GM10847 (cell line): ENCODE data around the gene TAC3.

Source experiments
- POLR2A ChIP-seq: IDR thresholded peaks from 2 replicates; pipeline ENCODE4 v1.6.1; 2011; ENCODE audit not compliant: insufficient read length; ENCODE audit errors: extremely low read depth

The TAC3 gene

GRCh38 chr12:57016348-57016747 lies at the start of gene TAC3:
Gene TAC3 (minus strand): TSS chr12:57016529. CDS start chr12:57015797, 732 bp downstream.
- TF ChIP-seq POLR2A = no peak

DNA sequence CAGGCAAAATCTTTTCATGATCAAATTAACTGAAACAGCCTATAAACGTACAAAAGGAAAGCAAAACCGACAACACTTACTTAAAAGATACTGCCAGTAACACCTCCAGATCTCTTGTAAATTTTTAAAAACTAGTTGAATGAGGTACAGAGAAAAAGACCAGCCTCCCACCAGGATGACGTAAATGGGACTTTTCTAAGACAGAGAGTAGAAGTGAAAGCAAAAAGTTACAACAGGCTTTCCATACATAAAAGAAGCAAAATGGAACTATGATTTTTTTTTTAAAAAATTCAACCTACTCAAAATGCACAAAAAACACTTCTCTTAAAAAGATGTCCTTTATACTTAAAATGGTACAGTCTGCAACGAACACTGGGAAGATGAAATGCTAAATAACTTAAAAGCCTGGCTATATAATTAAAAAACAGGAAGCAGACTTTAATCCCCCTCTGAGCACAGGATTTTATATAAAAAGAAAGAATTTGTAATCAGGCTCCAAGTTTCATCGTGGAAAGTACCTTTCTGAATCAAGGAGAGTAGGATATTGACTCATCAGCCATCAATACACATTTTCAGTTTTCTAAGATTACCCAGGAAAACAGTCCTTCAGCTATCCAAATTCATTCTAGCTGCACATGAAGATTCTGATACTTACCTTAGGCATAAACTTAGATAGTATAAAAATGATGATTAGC lies 47.8 kb upstream of the TAC3 start:
- no peak for TF ChIP-seq POLR2A

DNA sequence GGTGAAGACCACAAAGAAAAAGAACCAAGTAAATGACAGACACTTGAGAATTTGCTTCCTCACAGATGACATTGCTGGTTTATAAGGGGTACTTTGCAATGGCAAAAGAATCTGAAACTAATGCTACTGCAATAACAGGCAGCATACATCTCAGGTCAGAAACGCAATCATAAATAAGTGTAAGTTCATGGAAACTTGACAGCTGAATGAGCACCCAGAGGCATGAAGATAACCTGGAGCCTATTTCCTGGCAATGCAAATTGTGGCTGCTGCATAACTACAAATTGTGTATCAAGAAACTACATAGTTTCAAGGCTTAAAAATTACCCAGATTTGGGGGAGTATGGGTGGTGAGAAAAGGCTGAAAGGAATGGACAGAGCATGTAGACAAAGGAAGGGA lies 42.1 kb upstream of the TAC3 start:
- no peak for TF ChIP-seq POLR2A

- no peak for TF ChIP-seq POLR2A
Observed at GRCh38 chr12:57057067-57057751, 40.9 kb upstream of the TAC3 start.

DNA sequence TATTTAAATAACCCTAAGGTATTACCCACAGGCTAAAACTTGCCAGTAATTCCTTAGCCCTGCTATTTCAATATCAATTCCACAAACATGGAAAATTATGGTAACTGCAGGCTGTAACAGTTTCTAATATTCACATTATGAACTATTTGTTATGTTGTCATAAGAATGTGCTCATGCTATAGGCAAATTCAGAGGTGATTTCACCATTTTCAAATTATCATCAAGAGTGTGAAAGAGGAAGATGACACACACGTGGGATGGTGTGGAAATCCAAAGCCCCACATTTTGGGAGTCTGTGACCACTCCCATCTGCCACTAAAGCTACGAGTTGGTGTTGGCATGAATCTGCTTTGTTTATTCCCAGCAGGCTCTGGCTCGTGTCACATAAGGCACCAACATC lies 39.5 kb upstream of the TAC3 start:
- TF ChIP-seq POLR2A = no peak

DNA sequence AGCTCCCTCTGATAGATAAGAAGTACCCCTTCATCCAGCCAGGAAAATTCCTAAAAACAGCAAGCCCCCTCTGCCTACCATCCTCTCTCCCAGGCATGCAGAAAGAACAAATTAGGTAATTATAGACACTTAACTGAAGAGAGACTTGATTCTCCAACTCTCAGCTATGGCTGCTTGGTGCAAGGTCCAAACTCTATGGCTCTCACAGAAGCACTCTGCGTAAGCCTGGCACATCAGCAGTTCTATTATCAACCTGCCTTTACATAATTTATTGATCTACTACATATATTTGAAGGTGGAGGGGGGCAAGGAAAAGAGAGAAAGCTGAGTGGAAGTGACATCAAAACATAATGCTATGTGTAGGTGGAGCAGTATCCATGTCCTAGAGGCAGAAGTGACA lies 34.7 kb upstream of the TAC3 start:
- no peak for TF ChIP-seq POLR2A

- no peak for TF ChIP-seq POLR2A
Observed at GRCh38 chr12:57049890-57050289, 33.6 kb upstream of the TAC3 start, which contains the start of gene MYO1A. Gene MYO1A (minus strand): TSS chr12:57050129. CDS start chr12:57048323, 1,806 bp downstream.

GRCh38 chr12:57049119-57049446 lies 32.8 kb upstream of the TAC3 start:
- TF ChIP-seq POLR2A = no peak

DNA sequence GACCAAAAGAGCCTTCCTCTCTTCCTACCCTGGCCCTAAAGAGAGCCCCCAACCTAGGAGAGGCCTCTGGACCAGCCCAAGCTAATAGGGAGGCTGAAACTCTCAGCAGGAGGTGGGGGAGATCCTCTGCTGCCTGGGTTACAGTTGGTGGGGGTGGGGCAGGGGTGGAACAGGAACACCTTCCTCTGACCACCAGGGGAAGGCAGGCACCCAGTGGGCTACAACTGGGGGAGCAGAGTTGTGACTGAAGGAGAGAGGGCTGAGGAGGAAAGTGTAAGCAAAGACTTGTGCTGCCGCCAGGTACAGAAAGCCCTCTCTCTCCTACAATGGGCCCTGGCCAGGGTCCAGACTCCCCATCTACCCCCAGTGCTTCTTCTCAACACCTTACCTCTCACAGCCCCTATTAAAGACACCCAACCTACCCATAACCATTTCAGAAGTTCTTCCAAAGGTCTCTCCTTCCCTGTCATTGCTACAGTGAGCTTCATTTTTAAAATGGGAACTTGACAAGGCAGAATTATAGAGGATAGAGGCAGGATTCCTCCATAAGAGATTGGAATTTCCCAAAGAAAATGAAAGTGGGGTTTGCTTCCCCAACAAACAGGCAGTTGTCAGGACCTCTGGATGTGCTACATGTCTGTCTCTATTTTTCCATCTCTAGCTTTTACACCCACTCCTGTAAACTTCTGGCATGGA lies 32.2 kb upstream of the TAC3 start:
- TF ChIP-seq POLR2A = no peak

GRCh38 chr12:57047981-57048380 lies 31.7 kb upstream of the TAC3 start:
- no peak for TF ChIP-seq POLR2A

DNA sequence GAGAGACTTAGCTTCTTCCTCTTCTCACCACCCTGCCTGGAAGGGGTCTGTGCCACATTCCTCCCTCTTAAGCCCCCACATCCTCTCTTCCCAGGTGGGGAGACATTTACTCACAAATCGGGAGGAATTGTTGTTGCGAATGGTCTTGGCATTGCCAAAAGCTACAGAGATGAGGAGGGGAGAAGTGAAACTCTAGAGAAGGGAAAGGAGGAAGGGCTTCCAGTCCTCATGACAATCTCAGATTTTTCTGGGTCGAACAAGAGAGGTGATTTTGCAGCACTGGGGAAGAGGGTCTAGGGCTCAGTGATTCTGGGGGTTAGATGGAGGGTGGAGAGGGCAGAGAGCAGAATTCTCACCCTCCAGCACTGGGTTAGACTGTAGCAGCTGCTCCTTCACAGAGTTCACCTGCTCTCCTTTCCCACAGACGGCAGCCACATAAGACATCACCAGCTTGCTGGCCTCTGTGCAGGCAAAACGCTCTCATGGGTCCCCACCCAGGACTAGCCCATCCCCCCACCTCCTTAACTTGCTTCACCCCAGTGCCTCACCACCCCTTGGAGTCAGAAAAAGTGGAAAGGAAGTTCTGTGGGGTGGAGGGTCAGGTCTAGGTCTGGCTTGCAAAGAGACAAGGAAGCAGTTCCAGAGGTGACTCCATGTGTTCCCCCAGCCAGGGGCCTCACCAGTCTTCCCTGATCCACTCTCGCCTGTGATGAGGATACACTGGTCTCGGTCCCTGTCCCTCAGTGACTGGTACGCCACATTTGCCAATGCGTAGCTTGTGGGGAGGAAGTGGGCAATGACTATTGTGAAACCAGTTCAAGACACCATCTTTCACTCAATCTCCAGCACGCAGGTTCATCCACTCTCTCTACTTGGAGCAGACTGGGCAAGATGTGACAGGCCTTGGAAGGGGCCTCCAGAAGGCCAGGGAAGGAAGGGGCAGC lies 30.9 kb upstream of the TAC3 start:
- no peak for TF ChIP-seq POLR2A

DNA sequence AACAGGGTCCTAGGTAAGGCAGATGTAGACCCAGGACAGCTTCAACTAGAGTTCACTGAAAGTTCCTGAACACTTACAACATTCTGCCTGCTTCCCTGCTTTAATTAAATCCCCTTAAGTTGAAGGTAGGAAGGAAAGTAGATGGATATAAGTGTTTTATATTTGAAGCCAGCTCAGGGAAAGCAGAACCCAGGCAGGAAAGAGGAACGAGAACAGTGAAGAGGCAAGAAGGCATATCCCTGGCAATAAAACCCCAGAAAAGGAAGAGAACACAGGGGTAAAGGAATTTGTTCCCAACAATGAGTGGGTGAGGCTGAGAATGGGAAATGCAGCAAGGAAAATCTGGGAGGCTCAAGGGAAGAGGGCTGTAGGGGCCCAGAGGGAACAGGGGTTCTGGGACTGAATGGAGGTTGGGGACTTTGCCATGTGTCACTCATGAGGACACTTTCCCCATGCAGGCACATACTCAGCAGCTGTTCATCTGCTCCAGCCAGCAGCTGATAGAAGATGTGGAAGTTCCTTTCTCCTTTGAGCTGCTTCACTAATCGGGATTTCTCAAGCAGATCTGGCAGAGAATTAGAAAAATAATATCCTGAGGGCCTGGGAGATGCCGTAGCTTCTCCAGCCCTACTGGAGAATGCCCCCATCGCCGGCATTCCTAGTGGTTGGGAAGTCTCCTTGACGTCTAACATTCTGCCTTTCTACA lies 29.9 kb upstream of the TAC3 start:
- TF ChIP-seq POLR2A = no peak

DNA sequence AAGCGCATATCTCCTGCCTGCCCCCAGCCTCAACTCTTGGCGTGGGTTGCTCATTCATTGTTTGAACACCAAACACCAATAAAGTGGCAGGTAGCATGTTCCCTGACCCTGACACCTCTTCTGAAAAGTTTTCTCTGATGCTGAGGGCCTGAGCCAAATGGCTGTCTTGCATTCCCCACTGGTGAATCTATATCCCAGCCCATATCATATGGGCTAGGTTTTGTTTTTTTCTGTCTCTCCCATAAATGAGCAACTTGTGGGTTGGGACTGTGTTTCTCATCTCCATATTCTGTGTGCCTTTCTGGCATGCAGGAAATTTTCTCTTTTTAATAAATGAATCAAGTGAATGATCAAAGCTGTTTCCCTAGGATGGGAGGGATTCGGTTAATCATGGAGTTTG lies 28.6 kb upstream of the TAC3 start:
- no peak for TF ChIP-seq POLR2A

DNA sequence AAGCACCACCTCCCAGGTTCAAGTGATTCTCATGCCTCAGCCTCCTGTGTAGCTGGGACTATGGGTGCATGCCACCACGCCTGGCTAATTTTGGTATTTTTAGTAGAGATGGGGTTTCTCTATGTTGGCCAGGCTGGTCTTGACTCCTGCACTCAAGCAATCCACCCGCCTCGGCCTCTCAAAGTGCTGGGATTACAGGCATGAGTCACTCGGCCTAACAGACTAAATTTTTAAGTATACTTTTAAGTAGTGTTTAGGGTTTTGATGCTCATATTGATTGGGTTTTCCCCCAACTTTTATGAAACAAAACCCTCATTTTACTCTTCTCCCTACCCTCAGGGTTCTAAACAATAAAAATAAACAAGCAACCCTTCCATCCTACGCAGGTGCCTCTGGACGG lies 28.1 kb upstream of the TAC3 start:
- no peak for TF ChIP-seq POLR2A

GRCh38 chr12:57042695-57043094 lies 26.4 kb upstream of the TAC3 start:
- no peak for TF ChIP-seq POLR2A

DNA sequence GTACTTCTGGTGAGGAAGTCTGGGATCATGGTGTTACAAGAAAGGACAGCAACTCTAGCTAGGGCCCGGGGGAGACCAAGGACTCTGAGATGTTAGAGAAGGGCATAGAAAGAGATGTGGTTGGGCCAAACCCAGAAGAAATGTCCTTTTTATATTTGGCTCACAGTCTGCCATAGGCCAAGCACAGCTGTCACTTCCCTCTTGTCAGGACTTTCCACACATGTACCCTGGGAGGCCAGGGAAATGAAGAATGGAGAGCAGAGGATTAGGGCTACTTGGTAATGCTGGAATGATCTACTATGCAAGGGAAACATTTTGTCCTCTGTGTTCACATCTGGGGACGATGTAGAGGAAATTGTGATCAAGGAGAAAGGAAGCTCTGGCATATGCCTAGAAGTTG lies 24.4 kb upstream of the TAC3 start:
- no peak for TF ChIP-seq POLR2A
